GM06990 (cell line): ENCODE data around the gene AP4B1.

Source experiments
- DNase-seq: peaks from one replicate; pipeline ENCODE4 v3.0.0-alpha.2; 2011; ENCODE audit not compliant: insufficient read length; ENCODE audit errors: extremely low read depth
- H3K27me3 ChIP-seq: replicated peaks from 2 replicates; pipeline ENCODE4 v1.6.0; 2011; ENCODE audit warnings: low read length; ENCODE audit not compliant: control insufficient read depth, insufficient read depth
- H3K36me3 ChIP-seq: 2 replicates; pipeline ENCODE4 v1.5.1; 2011; ENCODE audit warnings: low read length; ENCODE audit not compliant: control insufficient read depth, insufficient read depth
- H3K4me3 ChIP-seq: replicated peaks from 2 replicates; pipeline ENCODE4 v1.5.1; 2011; ENCODE audit warnings: low read depth, mild to moderate bottlenecking, control low read depth, low read length
- CTCF ChIP-seq: IDR thresholded peaks from 2 replicates; pipeline ENCODE4 v1.5.1; 2011; ENCODE audit warnings: low read length, control low read depth, mild to moderate bottlenecking, inconsistent platforms; ENCODE audit not compliant: insufficient read depth, poor library complexity, severe bottlenecking

AP4B1 gene

DNA sequence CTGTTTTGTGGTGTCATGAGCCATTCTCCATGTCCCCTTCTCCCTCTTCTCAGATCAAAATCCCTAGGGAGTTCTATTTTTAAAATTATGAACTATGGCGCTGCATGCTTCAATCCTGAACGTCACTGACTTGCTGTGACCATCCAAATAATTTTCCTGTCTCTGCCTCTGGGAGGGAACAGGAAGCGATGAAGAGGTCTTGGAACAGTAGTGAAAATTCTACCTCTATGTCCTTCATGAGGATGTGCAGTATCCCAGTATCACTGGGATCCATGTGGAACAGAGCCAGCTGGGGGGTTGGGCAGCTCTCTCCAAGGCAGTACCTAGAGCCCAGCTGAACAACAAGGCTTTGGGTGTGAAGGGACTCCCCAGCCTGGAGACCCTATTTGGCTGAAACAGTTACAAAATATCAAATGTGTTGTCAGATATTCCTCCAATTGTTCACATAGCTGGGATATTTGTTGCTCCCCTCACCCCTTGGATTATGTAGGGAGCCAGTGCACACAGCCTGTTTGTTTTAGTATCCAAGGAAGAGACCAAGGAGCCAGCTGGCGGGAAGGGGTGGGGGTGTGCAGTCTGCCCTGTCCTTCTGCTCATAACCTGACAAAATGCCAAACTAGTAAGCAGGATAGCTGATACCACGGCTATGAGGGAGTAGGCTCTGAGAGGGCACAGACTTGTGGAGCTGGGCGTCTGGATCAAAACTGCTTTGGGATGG lies 8.2 kb upstream of the AP4B1 start:
- no peaks in the 10 kb centered on the region for H3K27me3 ChIP-seq
- peaks cover 14% of the 10 kb centered on the region for H3K36me3 ChIP-seq
- H3K4me3 ChIP-seq: no peak overlapping the region
- TF ChIP-seq CTCF: no peak
- DNase-seq: no peak

DNA sequence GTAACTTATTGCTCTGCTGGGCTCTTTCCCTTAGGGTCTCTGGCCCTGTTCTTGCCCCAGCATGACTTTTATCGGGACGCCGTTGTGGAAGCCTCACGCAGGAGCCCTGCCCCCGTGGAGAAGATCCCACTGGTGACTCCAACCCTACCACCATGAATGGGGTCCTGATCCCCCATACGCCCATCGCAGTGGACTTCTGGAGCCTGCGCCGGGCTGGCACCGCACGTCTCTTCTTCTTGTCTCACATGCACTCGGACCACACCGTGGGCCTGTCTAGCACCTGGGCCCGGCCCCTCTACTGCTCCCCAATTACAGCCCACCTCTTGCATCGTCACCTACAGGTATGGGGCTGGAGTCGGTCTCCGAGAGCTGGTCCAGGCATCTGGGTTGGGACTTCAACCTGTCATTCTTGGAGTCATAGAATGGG lies 849 bp upstream of the AP4B1 start:
- no peak for TF ChIP-seq CTCF
- DNase-seq: no peak
- peaks cover 8% of the 10 kb centered on the region for H3K36me3 ChIP-seq
- H3K27me3 ChIP-seq: no peaks in the 10 kb centered on the region
- H3K4me3 ChIP-seq: peak overlapping the region; percentile 84

GRCh38 chr1:113904293-113904673 lies 316 bp downstream of the AP4B1 start:
- DNase-seq: no peak
- Histone ChIP-seq H3K36me3 (peaks cover 14% of the 10 kb centered on the region), H3K27me3 (no peaks in the 10 kb centered on the region), H3K4me3 (peak overlapping the region; percentile 85)
- no peak for TF ChIP-seq CTCF

- Histone ChIP-seq H3K4me3 (peak overlapping the region; percentile 85), H3K27me3 (no peaks in the 10 kb centered on the region), H3K36me3 (peaks cover 16% of the 10 kb centered on the region)
- no peak for TF ChIP-seq CTCF
- DNase-seq: peak; percentile 25
Observed at GRCh38 chr1:113903501-113904292, 902 bp downstream of the AP4B1 start.

GRCh38 chr1:113901191-113901590 lies 3.4 kb downstream of the AP4B1 start:
- no peak overlapping the region for H3K4me3 ChIP-seq
- H3K27me3 ChIP-seq: no peaks in the 10 kb centered on the region
- TF ChIP-seq CTCF: no peak
- H3K36me3 ChIP-seq: peaks cover 22% of the 10 kb centered on the region
- no peak for DNase-seq
